Forelimb muscle (tissue), 1 donor: ENCODE data around the gene MRTFB. TPM values are rescaled to one million over a fixed set of nuclear protein-coding genes. Genes with fewer than 3 reads are reported as not detected.

Experiments used
- DNase-seq: peaks from one replicate; pipeline ENCODE4 v3.0.0-alpha.2; 2013; ENCODE audit warnings: low read depth
- polyA plus RNA-seq: library from polyadenylated mRNA; unstranded; fragments of 120-200 nt; gene quantifications from one replicate; pipeline ENCODE4 v1.2.1, GENCODE V29; 2013; ENCODE audit not compliant: insufficient read length

MRTFB gene
- polyA plus RNA-seq, 1 donor = 20.1 TPM

DNA sequence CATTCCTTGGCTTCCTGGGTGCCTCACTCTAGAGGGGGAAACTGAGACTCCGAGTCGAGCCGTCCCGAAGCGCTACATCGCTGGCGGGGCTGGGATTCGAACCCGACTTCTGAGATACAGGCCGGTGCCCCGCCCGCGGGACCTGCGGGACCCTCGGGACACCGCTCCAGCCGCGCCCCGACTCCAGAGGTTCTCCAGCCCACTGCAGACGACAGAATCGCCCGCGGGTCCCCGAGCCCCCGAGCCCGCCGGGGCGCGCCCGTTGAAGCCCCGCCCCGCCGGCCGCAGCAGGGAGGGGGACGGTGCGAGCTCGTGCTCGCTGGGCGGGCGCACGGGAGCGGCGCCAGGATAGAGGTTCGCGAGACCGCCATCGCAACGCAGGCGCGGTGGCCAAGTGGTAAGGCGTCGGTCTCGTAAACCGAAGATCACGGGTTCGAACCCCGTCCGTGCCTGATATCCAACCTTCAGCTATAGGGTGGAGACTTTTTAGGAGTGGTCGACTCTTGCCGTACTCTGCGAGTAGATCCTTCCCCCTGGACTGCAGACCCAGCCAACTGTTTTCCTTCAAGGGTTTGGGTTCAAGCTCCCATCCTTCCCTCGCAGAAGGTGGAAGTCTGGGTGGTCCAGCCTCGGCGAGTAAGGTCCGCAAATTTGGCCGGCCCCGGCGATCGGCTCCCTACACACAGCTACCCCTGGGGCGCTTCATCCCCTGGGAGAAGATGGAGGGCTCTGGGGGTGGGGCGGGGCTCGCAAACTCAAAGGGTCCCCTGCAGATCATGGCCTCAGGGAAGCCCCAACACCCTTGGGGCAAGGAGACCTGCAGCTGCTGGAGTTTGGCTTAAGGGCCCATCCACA lies 214.6 kb downstream of the MRTFB start:
- DNase-seq = peak; percentile 80

DNA sequence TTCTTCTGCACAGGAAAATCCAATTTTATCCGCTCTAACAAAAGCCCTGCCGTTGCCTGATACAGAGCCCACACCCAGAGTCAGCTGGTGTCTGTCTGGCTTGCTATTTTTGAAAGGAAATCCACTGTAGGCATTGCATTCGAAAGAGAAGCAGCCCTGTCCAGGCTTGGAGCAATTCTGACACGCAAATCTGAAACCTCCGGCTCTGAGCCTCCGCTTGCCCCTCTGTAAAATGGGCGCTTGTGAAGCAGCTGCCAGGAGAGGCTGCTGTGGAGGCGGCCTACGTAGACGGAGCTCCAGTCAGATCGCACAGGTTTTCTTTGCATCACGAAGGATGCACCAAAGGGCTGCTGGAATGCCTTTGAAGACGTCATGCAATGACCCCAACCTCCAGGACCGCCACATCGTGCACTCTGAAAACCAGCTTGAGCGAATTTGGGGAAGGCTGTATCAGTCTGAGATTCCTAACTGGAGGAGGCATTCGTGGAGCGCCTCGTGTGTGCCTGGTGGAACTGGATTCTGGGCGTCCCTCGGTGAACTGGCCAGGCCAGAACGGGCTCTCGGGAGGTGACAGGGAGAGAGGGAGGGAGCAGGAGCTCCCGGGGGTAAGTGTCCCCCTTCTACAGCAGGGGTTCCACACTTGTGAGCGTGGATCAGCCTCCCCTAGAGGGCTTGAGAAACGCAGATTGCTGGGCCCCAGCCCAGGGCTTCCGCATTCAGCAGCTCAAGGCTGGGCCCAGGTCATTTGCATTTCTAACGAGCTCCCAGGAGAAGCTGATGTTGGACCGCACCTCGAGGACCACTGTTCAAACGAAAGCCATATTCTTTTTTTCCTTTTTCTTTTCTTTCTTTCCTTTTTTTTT lies 215.5 kb downstream of the MRTFB start:
- peak; percentile 45 for DNase-seq

DNA sequence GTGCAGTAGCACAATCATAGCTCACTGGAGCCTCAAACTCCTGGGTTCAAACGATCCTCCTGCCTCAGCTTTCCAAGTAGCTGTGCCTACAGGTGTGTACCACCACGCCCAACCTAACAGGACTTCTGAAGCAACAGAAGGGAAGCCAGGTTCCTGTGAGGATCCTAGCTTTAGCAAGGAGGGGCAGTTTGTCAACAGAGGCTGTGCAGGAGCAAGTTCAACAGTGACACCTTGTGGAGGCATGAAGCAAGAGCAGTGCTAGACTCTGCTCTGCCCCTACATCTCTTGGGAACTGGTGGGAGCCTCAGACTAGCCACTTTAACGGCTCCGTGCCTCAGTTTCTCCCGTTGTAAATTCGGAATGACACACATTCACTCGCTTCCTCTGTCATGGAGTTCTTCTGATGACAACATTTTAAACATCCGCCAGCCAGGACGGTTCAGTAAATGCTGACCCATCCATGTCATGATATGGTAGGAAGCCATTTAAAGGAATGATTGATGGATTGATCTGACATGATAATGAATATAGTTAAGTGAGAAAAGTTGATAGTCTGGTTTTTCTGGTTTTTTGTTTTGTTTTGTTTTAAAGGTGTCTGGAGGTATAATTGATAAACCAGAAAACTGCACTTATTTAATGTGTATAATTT lies 218.7 kb downstream of the MRTFB start:
- no peak for DNase-seq

DNA sequence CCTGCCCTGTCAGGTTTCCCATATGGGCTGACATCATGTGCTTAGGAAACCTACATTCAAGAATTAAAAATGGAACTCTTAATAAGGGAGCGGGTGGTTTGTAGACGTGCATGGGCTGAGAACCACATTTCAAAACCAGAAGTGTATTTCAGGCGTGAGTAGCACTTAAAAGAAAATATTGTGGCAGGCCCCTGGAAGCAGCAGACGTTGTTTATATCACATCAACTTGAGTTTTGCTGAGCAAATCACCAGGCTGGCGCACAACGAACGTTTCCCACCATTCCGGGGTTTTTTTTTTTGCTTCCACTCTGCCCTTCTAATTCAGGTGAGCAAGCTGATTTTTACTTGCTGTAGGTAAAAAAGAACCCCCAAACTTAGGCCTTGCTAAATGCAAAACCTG lies 220.2 kb downstream of the MRTFB start:
- no peak for DNase-seq

DNA sequence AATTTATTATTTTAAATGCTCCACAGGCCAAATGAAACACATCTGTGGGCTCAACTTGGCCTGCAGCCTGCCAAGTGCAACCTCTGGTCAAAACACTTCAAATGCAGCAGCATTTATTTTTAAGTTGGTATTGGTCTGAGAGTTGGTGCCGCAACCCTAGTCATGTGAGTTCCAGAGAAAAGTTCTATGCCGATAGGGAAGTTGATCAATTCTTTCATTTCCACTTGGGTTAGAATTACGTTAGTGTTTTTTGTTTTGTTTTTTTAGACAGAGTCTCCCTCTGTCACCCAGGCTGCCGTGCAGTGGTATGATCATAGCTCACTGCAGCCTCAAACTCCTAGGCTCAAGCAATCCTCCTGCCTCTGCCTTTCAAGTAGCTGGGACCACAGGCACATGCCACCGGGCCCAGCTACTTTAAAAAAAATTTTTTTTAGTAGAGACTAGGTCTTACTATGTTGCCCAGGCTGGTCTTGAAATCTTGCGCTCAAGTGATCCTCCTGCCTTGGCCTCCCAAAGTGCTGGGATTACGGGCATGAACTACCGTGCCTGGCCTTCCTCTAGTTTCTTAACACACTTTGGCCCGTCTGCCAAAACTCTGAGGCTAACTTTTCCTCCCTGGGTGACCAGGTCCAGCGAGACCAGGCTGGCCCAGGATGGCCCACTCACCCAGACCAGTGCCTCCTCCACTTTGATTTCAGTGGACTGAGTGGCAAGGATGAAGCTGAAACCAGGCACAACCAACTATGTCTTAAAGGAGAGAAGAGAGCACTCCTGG lies 221.1 kb downstream of the MRTFB start:
- no peak for DNase-seq

DNA sequence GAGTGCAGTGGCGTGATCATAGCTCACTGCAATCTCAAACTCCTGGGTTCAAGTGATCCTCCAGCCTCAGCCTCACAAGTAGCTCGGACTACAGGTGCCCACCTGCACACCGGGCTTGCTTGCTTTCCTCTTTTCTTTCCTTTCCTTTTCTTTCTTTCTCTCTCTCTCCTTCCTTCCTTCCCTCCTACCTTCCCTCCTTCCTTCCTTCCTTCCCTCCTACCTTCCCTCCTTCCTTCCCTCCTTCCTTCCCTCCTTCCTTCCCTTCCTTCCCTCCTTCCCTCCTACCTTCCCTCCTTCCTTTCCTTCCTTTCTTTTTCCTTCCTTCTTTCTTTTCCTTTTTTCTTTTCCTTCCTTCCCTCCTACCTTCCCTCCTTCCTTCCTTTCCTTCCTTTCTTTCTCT lies 225.5 kb downstream of the MRTFB start:
- no peak for DNase-seq

DNA sequence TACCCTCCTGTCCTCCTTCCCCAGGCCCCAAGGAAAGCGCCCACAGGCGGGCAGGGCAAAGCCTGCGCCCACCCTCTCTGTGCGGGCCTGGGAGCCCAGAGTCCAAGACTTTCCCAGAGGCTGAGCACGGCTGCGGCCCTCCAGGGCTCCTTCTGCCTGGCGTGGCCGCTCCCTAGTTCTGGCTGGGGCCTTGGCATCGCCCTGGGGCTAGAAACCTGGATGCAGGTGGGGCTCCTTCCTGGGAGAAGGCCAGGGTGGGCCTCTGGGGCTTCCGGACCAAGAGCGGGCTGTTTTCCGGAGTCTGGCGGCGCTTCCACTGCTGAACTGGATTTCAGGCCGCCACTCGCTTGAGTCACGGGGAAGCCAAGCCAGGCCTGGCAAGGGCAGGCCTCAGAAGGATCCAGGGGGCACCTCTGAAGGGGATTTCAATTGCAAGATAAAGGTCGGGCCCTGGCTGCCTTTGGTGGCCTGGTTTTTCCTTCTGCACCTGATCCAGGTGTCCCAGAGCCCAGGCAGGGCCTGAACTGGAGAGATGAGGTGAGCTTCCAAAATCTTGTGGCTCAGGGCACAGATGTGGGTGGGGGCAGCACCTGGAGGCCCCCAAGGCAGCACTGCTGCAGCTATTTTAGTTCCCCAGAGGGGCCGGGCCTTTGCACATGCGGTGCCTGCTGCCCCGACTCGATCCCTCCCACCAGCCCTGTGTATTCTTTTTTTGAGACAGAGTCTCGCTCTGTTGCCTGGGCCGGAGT lies 227.4 kb downstream of the MRTFB start:
- no peak for DNase-seq

DNA sequence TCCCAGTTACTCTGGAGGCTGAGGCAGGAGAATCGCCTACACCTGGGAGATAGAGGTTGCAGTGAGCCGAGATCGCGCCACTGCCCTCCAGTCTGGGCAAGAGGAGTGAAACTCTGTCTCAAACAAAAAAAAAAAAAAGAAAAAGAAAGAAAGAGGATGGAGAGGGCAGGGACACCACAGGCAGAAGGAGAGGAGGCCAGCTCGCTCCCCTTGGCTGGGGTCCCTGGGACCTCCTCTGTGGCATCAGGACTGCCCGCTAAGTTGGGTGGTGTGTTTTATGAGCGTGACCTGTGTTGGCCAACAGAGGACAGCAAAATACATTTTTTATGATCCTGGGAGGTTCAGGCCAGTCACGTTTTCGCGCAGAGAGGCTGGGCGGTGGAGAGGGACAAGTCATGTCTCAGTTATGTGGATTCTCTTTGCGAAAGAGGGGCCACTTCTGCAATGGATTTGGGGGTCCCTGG lies 229.6 kb downstream of the MRTFB start:
- DNase-seq = peak; percentile 62

DNA sequence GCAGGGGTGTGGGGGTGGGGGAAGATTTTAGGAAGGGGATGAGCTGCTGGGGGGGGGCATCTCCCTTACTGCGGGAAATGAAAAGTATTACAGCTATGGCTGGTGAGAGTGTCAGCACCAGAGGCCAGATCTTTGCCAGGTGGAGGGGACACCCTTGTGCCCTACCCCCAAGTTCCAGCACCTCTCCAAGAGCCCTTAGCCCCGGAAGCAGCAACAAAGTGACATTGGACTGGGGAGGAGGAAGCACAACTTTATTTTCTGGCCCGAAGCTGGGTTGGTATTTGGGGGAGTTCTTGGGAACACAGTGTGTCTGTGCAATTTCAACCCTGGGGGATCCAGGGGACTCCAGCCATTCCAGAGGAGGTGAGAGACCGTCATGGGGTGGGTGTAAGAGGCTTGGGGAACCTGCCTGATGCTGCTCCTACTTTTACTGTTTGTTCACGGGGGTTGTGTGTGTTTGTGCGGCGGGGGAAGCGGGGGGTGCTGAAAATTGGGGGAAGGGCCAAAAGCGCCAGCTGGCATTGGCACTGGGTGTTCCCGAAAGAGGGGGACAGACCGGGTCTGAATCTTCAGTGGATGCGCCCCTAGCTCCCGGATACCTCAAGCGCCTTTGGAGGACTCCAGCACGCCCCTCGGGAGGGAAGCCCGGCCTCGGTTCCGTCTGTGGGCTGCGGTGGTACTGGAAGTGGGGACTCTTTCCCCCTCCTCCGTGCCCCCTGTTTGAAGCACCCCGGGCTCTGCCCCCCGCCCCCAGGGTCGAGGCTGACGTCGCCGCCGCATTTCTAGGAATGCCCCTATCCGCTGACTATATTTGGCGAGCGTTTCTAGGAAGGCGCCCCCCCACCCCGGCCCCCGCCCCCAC lies 230.3 kb downstream of the MRTFB start:
- DNase-seq = no peak

DNA sequence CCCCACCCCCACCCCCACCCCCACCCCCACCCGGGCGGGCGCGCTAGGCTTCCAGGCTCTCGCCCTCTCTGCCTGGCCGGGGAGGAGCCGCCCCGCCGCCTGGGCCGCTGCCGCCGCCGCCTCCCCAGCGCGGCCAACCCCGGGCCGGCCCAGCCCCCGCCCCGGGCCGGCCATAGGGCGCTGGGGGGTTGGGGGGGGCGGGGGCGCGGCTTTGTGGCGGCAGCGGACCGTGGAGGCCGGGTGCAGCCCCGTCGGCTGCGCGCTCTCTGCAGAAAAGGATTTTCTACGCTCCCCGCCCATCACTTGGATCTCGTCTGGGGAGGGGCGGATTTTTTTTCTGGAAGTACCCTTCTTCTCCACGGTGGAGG lies 230.9 kb downstream of the MRTFB start:
- no peak for DNase-seq

DNA sequence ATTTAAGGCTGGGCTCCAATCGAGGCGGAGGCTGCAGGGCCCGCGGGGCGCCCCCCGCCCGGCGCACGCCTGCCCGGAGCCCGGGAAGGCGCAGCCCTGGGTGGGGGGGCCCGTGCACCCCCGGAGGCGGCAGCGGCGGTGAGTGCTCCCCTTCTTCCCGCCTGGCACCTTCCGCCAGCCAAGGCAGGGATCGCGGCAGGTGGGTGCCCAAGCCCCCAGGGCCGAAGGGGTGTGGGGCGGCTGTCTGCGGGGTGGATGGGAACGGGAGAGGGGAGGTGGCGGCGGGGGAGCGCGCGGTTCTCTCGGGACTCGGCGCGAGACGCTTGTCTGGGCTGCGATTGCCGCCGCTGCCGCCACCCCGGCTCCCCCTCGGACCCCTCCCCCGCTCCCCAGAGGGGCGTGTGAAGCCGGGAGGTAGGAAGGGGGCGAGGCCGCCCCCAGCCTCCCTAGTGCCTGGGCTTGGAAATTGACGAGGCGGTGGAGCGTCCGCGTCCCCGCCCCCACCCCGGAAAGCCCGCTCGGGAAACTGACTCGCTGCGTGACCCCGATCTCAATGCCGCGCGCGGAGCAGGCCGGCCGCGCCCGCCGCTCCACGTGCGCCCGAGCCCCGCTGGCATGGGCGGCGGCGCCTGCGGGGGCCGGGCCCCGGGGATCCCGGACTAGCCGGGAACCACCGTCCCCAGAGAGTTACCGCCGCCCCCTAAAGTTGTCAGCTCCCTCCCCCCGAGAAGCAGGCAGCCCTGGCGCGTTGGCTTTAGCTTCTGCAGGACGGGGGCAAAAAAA lies 231.5 kb downstream of the MRTFB start:
- no peak for DNase-seq

DNA sequence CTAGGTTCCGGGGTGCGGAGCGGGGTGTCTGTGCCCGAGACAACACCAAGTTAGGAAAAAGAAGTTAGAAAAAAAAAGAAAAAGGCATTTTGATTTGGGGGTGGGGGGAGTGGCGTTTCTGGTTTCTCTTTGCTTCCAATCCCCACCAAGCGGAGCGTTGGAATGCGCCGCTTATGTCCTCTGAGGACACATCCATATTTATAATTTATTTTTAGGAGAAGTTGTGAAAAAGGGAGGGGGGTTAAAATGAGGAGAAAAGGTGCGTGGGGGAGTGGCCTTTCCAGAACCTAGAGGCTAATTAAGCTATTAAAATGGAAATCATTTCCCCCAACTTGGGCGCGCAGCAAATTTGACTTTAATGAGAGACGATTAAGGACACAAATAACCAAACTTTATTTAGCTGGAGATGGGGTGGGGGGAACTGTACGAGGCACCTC lies 232.1 kb downstream of the MRTFB start:
- no peak for DNase-seq

DNA sequence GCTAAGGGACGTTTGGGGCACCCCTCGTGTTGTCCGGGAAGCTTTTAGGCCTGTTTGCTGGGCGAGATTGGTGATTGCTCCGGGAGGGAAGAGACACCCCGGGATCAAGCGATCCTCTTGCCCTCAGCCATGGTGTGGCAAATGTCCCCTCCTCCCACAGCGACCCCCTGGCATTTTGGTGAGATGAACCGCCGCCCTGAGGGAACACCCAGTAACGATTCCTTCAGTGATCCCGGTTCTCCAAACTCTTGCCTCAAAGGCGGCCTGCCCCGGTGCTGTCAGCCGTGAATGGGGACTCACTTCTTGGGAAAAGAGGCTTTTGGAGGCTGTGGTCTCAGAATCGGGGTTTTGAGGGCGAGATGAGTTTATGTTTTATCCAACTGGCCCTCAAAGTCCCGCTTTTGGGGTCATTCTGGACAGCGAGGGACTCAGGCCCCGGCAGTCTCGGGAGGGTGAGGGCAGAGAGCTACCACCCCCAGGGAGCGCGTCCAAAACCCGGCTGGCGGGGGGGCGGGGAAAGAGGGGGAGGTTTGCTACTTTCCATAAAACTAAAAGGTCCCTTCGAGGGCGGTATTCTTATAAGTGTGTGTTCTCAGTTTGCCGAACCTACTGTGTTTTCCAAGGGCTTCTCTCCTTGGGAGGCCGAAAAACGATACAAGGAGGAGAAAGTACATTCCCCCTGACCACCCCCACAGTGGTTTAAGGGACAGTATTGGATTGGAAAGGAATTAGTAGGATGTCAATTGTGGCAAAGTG lies 232.7 kb downstream of the MRTFB start:
- no peak for DNase-seq

DNA sequence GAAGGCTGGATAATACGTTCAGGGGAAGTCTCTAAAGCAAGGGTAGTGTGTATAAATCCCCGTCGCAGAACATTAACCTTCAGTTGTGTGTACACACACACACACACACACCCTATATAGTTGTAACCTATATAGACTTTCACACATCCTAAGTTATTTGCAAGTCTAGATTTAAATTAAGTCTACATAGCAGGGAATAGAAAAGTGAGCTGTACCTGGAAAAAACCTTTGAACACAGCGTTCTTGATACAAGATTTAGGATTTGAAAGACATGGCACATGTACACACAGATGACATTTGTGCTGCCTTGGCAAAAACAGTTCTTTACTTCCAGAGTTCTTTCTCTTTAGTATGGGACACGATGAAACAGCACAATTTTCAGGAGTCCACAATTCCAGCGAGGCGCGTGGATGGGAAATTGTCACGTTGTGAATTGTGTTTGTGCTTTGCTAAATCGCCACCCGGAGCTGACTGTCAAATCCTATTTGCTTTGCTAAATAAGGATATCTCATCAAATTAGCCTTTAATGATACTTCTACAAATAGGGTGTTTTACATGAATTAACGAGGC lies 233.9 kb downstream of the MRTFB start:
- DNase-seq = no peak

DNA sequence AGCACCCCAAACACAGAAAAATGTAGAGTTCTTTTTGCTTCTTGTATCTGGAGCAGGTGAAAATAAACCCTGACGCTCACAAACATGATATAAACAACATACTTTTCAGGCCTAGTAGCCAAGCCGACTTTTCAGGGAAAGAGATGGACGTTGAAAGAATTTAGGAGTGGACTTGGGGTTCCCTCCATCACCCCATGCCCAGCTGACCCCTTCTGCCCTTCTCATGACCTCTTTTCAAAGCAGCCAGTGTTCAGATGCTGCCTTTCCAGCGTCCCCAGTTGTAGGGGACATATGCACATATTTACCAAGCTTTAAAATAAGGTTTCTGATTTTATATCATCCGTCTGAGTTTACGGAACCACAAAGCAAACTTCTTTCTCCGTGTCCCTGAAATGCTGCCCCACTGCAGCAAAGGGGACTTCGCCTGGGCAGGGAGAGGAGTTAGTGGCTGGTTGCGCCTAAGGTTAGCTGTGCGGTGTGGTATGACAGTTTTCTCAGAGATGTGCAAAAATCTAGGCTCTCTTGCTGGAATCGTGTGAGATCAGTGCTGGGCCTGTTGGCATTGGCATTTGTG lies 235.5 kb downstream of the MRTFB start:
- no peak for DNase-seq

DNA sequence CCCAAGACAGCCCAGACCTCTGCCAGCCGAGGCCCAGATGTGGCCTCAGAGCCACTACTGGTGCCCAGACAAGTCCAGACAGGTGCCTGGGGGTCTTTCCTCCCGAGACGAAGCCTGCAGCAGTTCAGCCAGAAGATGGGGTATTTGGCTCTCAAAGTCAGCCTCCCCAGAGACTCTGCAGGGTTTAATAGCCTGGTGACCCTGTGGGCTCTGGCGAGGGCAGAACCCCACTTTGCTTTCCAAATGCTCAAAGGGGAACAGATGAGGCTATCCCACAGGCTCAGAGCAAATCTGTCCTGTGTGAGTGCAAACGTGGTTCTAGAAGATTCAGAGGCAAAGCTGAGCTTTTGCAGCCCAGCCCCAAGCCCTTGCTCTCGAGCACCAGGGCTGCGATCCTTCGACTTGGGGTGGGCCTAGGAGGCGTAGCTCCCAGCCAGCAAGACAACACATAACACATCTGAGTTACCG lies 236.0 kb downstream of the MRTFB start:
- DNase-seq = no peak
